ENCODE results near the gene ZIM2.

The ZIM2 gene

DNA sequence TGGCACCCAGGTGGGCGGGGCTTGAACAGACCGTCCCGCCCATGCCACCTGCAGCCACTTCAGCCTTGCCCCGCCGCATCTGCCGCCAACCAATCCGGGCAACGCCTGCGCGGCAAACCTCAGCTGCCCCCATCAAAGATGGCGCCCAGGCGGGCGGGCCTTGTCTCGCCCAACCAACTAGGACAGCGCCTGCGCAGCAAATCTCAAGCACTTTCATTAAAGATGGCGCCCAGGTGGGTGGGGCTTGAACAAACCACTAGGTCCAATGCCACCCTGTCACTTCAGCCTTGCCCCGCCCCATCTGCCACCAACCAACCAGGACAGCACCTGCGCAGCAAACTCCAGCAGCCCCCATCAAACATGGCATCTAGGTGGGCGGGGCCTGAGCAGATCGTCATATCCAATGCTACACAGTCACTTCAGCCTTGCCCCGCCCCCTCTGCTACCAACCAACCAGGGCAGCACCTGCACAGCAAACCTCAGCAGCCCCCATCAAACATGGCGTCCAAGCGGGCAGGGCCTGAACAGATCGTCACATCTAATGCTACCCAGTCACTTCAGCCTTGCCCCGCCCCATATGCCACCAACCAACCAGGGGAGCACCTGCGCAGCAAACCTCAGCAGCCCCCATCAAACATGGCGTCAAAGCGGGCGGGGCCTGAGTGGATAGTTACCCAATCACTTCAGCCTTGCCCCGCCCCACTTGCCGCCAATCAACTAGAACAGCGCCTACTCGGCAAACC, 1.4 kb downstream of the ZIM2 start:
- DNase-seq: no peak

DNA sequence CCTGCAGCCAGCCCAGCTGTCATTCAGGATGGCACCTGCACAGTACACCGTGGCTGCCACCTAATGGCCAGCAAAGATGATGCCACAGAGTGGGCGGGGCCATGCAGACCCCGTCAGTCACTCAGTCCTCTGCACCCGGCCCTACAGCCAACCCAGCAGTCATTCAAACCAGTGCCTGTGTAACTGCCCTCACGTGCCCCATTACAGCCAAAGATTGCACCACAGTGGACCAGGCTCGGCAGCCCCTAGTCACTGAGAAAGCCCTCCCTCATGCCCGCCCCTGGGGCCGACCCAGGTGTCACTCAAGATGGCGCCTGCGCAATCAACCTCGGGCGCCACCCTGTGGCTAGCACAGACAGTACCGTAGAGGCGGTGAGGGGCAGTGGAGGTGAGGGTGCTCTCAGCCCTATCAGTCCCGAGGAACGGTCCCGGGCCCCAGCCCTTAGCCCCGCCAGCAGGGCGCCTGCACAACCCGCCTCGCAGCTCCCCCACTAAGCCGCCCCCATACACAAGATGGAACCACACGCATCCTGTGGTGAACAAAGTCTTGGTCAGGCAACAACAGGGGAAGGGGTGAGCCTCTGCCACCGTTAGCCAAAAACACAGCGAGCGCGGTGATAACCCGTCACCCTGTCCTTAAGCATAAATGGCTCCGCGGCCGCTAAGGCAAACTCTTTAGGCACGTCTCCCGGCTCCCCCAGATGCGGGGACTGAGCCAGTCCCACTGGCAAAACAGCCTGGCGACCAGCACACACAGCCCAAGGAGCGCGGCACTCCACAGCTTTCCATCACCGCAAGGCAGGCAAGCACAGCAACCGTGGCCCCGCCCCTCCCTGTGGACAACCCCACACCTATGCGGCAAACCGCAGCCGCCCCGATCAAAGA, 2.3 kb downstream of the ZIM2 start:
- DNase-seq: no peak

DNA sequence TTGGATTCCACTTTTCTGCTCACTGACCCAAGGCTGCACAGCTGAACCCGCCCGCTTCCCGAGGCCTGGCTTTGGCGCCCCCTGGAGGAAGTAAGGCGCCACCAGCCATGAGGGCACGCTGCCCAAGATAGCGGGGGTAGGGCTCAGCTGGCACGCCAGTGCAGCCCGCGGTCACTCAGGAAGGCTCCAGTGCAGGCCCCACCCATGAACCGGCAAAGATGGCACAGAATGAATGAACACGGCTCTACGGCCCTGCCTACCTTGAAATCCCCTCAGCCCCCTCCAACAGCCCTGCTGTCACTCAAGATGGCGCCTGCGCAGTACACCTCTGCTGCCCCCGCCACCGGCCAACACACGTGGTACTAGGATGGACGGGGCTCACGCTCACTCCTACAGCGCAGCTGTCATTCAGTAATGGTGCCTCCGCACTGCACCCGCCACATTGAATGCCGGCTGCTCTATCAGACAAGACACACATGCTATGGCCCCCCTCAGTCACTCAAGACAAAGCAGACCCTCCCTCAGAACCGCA, 3.0 kb downstream of the ZIM2 start:
- DNase-seq: no peak

DNA sequence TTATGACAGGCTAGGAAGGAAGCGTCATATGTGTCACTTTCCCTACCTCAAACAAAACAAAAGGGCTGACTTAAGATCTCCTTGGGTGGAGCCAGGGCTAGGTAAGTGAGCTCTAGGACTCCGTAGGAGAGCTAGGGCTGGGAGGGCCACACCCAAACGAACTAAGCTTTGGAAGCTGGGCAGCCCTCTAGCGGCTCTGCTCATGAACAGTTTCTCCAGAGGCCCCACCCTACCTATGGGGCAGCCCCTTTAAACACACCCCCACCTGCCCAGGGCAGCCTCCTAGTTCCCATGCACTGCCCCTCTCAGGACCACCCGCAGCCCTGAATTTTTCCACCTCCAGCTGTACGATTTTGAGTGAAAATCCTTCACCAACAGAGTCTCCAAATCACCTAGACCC, 3.5 kb downstream of the ZIM2 start:
- no peak for DNase-seq

DNA sequence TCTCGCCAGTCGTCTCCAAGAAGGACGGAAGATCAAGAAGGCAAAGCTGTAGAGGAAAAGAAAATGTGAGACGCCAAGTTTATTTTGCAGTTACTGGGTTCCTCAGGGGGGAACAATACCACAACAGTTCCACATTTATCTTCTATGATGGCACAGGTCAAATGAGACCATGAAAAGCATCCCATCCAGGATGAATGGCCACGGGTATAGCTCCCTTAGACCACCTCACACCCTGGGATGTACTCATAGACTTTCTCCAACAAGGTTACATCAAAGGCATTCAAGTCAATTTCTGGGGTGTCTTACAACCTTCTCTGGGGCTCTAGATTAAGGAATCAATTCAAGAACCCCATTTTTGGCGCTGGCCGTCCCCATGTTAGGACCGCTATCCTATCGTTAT, 4.5 kb downstream of the ZIM2 start:
- no peak for DNase-seq

DNA sequence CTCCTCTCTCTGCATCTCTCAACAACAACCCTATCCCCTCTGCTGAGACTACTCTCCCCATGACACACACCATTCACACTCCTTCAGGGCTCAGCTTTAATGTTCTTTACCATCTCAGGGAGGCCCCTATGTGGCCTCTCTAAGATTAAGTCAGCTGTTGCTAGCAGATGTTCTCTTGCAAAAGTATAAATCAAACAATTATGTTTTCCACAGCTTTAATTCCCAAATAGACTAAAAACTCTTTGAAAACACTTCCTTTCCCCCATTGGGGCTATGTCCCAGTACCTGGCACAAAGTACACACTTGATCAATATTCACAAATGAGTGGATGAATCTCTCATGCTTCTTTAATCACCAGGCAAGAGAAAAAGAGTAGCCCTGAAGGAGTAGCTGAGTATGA, 5.1 kb downstream of the ZIM2 start:
- no peak for DNase-seq

DNA sequence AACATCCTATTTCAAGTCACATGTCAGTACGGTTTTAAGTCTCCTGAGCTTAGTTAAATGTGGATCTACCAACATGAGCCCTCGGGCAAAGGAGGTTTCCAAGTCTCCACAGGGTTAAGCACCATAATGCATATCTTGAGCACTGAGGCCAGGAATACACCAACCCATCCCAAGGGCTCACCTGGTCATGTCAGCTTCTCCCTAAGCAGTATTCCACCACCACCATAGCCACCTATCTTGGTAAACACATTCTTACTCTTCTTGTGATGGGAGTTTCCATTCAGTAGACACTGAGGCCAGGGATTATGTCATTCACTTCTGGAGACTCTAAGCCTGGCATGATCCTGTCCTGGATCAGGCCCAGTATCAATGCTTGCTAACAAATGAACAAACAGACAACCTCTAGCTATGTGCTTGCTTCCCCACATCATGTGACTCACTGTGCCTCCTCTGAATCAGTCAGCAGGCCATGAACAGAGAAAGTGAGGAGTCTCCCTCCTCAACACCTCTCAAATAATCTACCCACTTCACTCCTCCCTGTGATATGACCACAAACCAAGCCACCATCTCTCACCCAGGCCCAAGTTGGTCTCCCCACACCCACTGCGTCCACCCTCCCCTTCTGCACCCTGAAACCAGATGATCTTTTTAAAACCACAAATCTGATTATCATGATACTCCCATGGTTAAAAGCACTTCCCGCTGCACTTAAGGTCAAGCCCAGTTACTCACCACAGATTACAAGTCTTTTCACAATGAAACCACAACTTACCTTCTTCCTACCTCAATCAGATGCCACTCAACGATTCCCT, 5.8 kb downstream of the ZIM2 start:
- no peak for DNase-seq

DNA sequence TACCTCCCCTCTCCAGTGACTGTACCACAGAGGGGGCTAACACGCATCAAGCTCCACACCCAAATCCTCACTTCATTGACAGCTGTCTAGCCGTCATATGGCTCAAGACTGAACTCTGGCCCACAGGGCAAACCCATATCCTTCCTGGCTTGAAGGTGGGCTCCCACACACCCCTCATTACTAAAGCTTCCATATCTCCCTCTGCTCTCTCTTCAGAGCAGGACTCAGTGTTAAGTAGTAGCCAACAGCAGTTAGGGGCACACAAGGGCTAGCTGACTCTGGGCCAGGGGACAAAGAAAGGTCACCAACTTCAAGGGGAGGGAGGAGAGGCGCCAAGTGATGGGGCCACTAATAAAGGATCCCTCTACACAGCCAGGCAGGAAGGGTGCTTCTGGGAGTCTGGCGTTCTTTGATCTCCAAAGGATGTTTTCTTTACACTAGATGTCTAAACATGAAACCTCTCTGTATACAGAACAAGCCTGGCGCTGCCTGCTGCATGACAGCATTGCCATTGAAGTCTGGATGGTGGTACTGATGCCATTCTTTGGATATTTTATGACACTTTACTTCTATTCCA, 8.1 kb downstream of the ZIM2 start:
- no peak for DNase-seq

DNA sequence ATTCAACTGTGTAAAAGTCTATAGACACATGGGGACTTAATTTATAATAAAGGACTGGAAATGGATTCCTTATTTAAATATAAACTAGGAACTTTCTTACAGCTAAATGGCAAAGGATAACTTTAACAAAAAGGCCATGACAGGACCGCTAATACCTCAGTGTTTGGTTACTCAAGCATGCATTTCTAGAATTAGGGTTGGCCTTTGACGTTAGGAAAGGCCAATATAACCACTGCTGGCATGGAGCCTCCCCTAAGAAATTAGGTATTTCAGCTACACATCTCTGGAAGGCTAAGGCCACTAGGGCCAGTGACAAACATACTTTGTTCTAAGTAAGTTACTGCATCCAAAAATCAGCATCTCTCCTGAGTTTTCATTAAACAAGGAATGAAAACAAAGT, 9.3 kb downstream of the ZIM2 start:
- no peak for DNase-seq

DNA sequence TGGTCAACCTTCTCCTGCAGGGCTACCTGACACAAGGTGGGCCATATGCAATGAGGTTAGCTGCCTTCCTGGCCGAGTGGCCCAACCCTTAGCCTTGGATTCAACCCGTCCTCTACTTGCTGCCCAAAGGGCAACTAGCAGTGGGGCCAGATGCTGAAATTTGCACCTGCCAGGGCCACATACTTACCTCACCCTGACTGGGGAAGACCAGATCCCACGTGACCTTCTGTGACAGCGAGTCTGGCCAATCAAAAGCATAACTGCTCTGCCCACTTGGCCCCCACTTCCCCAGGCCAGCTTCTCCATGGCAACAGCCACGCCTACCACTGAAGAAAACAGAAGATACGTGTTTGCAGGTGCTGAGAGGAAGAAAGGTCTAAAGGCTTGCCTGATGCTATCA, 10.9 kb downstream of the ZIM2 start:
- no peak for DNase-seq

DNA sequence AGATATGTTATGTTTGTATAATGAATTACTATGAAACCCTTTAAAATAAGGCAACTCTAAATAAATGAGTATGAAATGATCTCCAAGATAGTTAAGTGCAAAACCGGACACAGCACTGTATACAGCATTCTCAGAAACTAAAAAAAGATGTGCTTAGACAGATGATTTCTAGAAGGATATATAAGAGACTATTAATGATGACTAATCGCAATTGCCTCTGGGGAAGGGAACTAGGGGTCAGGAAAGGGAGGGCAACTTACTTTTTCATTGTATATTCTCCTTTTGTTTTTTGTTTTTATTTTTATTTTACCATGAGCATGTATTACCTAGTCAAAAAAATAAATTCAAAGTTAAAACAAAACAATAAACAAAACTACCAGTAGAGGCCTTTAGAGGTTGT, 12.8 kb downstream of the ZIM2 start:
- DNase-seq: no peak

DNA sequence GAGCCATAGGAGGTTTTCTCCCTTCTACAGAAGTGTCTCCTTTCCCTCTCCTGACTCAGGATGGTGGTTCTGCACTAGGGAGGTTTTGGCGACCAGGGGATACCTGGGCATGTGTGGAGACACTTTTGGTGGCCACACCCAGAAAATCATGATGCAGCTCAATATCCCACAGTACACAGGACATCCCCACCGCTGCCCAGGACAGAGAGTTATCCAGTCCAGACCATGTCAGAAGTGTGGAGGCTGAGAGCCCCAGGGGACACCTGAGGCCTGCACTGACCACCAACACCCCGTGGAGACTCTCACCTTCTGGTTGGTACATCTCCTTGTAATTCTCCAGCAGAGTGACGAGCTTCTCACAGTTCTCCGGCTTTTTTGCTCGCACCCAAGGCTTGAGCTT, 16.6 kb downstream of the ZIM2 start:
- DNase-seq: no peak

DNA sequence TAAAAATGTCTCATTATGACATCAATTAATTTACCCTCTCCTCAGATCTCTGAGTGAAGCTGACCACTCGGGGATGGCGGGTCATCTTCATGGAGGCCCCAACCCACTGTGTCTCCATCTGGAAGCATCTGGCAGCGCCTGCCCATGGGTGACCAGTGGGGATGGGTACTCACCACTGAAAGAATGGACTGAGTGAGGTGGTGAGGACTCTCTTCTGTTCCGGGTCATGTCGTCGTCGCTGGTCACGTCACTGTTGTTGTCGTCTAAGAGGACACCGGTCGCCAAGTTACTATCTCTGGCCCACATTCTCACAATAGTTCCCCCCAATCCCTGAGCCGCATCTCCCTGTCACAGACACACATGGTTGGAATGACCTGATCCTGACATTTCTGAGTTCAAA, 17.1 kb downstream of the ZIM2 start:
- DNase-seq: no peak

DNA sequence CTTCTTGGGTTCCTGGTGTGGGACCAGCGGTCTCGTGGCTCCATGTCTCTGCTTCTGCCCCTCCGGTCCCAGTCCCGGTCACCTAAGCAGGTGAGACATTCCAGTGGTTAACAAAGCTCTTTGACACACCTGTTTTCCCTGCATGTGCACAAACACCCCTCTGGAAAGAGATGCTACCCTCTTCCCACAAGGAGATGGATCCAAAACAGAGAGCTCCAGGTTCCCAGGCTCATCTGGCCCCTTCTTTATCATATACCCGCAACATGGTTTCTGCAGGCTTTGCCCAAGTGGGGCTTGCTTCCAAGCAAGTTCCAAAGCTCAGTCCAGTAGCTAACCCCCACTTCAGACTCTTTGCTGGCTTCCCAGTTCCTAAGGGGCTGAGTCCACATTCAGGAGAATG, 17.8 kb downstream of the ZIM2 start:
- DNase-seq: no peak

DNA sequence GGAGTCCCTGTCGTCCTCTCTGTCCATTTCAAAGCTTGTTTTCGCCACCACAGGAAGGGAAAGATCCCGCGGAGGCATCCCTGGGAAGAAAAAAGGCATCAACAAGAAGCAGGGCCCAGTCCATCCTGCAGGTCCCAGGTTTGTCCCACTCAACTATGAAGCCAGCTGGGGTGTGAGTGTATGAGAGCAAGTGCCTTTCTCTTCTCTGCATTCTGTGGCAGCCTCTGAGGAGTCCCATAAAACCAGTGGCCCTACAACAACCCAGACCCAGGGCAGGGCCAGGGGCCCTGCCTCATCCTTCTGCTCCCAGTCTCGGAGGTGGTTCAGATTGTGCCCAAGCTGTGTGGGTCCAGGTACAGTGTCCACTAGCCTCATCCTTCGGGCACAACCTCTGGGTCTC, 18.9 kb downstream of the ZIM2 start:
- no peak for DNase-seq

DNA sequence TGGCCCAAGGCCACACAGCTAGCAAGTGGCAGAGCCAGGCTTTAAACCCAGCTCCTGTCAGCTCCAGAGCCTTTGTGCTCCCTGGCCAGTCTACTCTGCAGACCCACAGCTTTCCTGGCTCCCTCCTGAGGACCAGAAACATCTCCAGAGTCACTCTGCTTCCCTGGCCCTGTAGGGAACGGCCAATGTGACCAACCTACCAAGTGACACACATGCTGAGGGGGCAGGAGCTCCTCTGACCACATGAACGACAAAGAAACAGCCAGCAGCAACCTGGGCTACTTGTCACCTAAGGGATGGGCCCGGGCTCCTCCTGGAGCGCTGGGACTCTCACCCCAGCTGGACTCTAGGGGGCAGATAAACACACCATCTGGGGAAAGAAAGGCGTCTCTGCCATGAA, 19.3 kb downstream of the ZIM2 start:
- DNase-seq: no peak

DNA sequence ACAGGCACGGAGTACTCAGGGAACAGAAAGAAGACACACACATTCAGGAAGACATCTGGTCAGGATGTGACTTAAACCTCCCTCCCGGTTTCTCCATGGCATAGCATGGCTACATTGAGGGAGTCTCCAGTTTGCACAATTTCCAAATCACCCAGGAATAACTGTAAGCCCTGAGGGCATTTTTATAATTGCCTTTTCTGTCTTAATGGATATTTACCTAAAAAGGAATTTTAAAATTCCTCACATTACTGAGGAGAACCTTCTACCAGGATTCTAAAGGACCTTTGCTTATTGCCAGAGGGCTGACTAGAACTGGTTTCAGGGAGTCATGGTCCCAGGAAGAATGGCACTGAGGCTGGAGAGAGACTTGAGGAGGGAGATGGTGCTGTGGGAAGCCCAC, 21.4 kb downstream of the ZIM2 start:
- DNase-seq: no peak

DNA sequence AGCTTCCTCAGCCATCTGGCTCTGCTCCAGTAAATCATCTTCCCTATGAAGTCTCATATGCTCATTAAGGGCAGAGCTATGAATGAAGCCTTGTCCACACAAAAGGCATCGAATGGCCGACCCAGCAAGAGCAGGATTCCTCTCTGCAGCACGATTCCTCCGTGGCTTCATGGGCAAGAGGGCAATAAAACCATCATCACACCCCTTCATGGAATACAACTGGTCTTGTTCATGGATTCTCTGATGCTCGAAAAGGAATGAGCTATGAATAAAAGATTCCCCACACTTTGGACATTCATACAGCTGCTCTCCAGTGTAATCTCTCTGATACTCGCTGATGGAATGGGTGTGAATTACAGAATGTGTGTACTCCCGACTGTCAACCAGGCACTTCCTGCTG, 25.9 kb downstream of the ZIM2 start:
- DNase-seq: no peak

DNA sequence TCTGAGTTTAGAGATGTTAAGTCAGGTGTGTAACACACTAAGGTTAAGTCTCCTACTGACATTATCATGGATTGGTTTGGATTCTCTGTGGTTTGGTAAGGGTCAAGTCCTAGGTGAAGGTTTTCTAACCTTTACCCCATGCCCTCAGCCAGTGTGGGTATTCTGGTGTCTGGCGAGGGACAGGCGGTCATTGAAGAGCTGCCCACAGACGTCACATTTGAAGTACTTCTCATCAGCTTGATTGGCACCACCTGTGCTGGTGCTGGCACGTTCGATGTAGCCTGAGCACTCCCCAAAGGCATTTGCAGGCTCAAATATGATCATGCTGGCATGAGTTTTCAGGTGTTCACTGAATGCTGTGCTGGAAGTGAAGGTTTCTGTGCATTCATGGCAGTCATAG, 27.0 kb downstream of the ZIM2 start:
- no peak for DNase-seq

DNA sequence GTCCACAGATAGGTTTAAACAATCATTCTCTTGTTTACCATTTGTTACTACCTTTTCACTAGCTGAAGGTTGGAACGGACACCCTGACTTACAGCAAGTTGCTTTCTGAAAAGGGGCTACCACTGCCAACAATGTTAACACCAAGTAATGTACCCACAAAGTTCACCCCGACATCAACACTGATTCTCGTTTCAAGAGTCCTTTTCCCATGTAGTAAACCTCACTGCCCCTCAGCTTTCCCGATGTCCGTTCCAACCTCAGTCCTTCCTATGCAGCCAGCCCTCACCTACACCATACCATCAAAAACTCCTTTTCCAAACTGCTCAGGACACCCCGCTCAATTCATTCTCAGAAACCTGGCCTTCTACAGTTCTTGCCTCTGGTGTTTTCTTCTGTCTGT, 29.0 kb downstream of the ZIM2 start:
- DNase-seq: no peak

DNA sequence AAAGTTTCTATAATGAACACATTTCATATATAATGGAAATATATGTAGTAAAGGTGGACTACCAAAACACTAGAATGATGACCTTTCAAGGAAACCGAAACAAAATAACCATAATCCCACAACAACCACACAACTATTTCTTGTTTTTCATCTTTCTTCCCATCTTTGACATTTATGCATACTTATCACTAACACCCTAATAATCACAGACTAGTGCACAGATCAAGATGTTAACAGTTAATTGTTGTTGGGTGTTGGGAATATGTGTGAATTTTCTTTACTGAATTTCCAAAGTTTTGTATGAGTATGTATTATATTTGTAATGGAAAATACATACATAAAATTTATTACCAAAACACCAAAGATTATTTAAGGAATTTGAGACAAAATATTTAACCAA, 30.3 kb downstream of the ZIM2 start:
- no peak for DNase-seq

DNA sequence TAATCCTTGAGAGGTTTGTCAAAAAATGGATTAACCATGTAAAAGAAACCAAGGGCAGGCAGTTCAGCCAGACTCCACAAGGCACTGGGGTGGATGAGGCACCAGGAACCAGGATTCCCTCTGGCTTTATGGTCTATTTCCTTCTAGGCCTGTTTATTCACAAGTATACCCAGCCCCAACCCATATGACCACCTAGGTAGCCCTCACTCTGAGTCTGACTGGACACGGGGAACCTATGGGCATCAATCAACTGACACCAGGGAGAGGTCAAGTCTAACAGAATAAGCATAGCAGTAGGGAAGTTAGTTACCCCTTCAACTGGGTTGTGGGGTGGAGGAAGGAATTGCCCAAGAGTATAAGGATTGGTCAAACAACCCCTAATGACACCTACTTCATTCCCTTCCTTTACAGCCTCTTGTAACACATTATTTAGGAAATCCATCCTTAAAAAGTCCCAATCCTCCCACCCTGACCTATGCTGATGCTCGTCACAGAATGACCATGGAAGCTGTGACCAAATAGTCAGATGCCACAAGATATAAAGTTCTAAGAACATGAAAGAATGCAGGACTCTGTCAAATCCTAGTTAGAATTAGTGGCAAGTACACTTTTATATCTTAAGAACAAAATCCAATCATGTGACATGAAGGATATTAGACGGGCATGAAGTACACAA, 31.7 kb downstream of the ZIM2 start:
- no peak for DNase-seq

DNA sequence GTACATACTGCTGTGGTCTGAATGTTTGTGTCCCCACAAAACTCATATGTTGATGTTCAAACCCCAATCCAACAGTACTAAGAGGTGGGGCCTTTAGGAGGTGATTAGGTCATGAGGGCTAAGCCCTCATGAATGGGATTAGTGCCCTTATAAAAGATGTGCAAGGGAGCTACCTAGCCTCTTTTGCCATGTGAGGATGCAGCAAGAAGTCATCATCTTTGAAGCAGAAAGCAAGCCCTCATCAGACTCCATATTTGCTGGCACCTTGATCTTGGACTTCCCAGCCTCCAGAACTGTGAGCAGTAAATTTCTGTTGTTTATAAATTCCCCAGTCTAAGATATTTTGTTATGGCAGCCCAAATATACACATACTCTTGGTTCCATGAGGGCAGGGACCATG, 33.9 kb downstream of the ZIM2 start:
- DNase-seq: no peak
